HEK293 (cell line): ENCODE data around the gene RHOV.

ENCODE experiments used
- CTCF ChIA-PET: fragments of 350-600 bp; formaldehyde crosslinking; extraction: SDS; loops from one replicate; lab custom pipeline; 2021; ENCODE audit warnings: antibody characterized with exemption; lab: Yijun Ruan, JAX
- POLR2A ChIA-PET: fragments of 300-600 bp; formaldehyde crosslinking; extraction: SDS; loops from one replicate; lab custom pipeline; 2020; ENCODE audit warnings: antibody characterized with exemption, inconsistent platforms; lab: Yijun Ruan, JAX
- H3K27ac ChIP-seq: fragments of 200-500 bp; sonication (Bioruptor generic); 2 replicates; pipeline ENCODE4 v1.5.1; 2014; ENCODE audit warnings: low read depth, low read length, control low read depth, inconsistent platforms; ENCODE audit errors: extremely low read depth
- H3K36me3 ChIP-seq, 2 experiments: fragments of 200-500 bp in 1 of 2; sonication (Bioruptor generic) in 1 of 2; 1 replicate in 1 of 2; 2 replicates in 1 of 2; pipeline ENCODE4 v1.5.1; 2014 to 2017; ENCODE audit warnings: inconsistent platforms in 2 of 2, low read length in 2 of 2; ENCODE audit not compliant: control insufficient read depth in 2 of 2, insufficient read depth in 1 of 2
- H3K4me1 ChIP-seq: fragments of 200-500 bp; sonication (Bioruptor generic); 2 replicates; pipeline ENCODE4 v1.5.1; 2014; ENCODE audit warnings: mild to moderate bottlenecking, low read length, inconsistent platforms; ENCODE audit not compliant: control insufficient read depth, insufficient read depth
- H3K4me3 ChIP-seq: 2 replicates; pipeline ENCODE4 v1.5.1; 2011; ENCODE audit warnings: low read depth, mild to moderate bottlenecking, control low read depth, low read length, moderate library complexity
- H3K9me3 ChIP-seq: fragments of 200-500 bp; sonication (Bioruptor generic); 2 replicates; pipeline ENCODE4 v1.5.1; 2014; ENCODE audit warnings: low read depth, low read length, inconsistent platforms; ENCODE audit not compliant: control insufficient read depth, insufficient read depth
- HOXC10 ChIP-seq: sonication (generic); formaldehyde crosslinking; IDR thresholded peaks from 2 replicates; pipeline ENCODE4 v1.8.1; 2023; ENCODE audit warnings: mild to moderate bottlenecking, missing genetic modification reagents
- KLF1 ChIP-seq: fragments of 450-650 bp; formaldehyde crosslinking; IDR thresholded peaks from 2 replicates; pipeline ENCODE4 v1.5.1; 2016; ENCODE audit warnings: missing biosample characterization, missing genetic modification characterization
- SP7 ChIP-seq: fragments of 450-650 bp; formaldehyde crosslinking; IDR thresholded peaks from 2 replicates; pipeline ENCODE4 v1.5.1; 2016; ENCODE audit warnings: missing biosample characterization, missing genetic modification characterization
- WT1 ChIP-seq: fragments of 450-650 bp; formaldehyde crosslinking; IDR thresholded peaks from 2 replicates; pipeline ENCODE4 v1.5.1; 2016; ENCODE audit warnings: missing biosample characterization, missing genetic modification characterization
- YY2 ChIP-seq: fragments of 450-650 bp; formaldehyde crosslinking; IDR thresholded peaks from 2 replicates; pipeline ENCODE4 v1.5.1; 2016; ENCODE audit warnings: missing biosample characterization, missing genetic modification characterization
- ZNF10 ChIP-seq: fragments of 450-650 bp; formaldehyde crosslinking; IDR thresholded peaks from 2 replicates; pipeline ENCODE4 v1.5.1; 2017; ENCODE audit warnings: missing biosample characterization, missing genetic modification characterization
- ZNF121 ChIP-seq: fragments of 450-650 bp; formaldehyde crosslinking; IDR thresholded peaks from 2 replicates; pipeline ENCODE4 v1.5.1; 2016; ENCODE audit warnings: missing biosample characterization, missing genetic modification characterization
- ZNF16 ChIP-seq: fragments of 450-650 bp; formaldehyde crosslinking; IDR thresholded peaks from 2 replicates; pipeline ENCODE4 v1.5.1; 2016; ENCODE audit warnings: low read depth, missing biosample characterization, missing genetic modification characterization
- ZNF24 ChIP-seq: fragments of 450-650 bp; formaldehyde crosslinking; IDR thresholded peaks from 2 replicates; pipeline ENCODE4 v1.5.1; 2016; ENCODE audit warnings: missing biosample characterization, missing genetic modification characterization
- ZNF433 ChIP-seq: fragments of 450-650 bp; formaldehyde crosslinking; IDR thresholded peaks from 2 replicates; pipeline ENCODE4 v1.5.1; 2016; ENCODE audit warnings: missing biosample characterization, missing genetic modification characterization, low read depth
- ZNF501 ChIP-seq: fragments of 450-650 bp; formaldehyde crosslinking; IDR thresholded peaks from 2 replicates; pipeline ENCODE4 v1.5.1; 2016; ENCODE audit warnings: missing biosample characterization, missing genetic modification characterization
- ZNF548 ChIP-seq: fragments of 450-650 bp; formaldehyde crosslinking; IDR thresholded peaks from 2 replicates; pipeline ENCODE4 v1.5.1; 2016; ENCODE audit warnings: missing biosample characterization, missing genetic modification characterization
- TF ChIP-seq, protein P1 (sequence below): fragments of 450-650 bp; formaldehyde crosslinking; IDR thresholded peaks from 2 replicates; pipeline ENCODE4 v1.5.1; 2016; ENCODE audit warnings: missing biosample characterization, missing genetic modification characterization
- TF ChIP-seq, protein P2 (sequence below): fragments of 450-650 bp; IDR thresholded peaks from 2 replicates; pipeline ENCODE4 v1.5.1; 2018; ENCODE audit warnings: missing biosample characterization, mild to moderate bottlenecking, missing genetic modification characterization
- TF ChIP-seq, protein P3 (sequence below): fragments of 450-650 bp; formaldehyde crosslinking; IDR thresholded peaks from 2 replicates; pipeline ENCODE4 v1.5.1; 2017; ENCODE audit warnings: missing biosample characterization, missing genetic modification characterization

The RHOV gene

DNA sequence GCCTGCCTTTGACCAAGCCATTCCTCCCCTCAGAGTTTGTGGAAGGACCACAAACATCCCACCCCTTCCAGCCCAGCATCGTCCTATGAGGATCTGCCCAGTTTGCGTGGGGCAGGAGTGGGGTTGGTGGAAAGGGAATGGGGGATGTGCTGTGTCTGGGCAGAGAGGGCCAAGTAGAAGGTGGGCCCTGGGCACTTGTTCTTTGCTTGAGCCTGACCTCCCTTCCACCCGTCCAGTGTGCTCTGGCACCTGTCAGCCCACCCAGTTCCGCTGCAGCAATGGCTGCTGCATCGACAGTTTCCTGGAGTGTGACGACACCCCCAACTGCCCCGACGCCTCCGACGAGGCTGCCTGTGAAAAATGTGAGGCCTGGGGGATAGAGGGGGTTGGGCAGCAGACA, 19.9 kb downstream of the RHOV start:
- ChIA-PET POLR2A (interaction anchor here (2.1 kb wide), 1 partner anchor 40 kb away, joined by 4 read pairs; the partner anchor contains the start of gene VPS18), CTCF (interaction anchor here (7.7 kb wide), 1 partner anchor 41 kb away, joined by 117 read pairs; the partner anchor contains the start of gene VPS18)
- no peak overlapping the region for H3K4me3 ChIP-seq
- H3K4me1 ChIP-seq, result no peaks in the 10 kb centered on the region
- H3K36me3 ChIP-seq, result peaks cover 0 to 41% of the 10 kb centered on the region in 2 experiments; a peak in 2 of 3 replicates
- no peaks in the 10 kb centered on the region for H3K9me3 ChIP-seq
- H3K27ac ChIP-seq, result no peak overlapping the region
- no peak for TF ChIP-seq ZNF433 (tag by site-specific recombination)

DNA sequence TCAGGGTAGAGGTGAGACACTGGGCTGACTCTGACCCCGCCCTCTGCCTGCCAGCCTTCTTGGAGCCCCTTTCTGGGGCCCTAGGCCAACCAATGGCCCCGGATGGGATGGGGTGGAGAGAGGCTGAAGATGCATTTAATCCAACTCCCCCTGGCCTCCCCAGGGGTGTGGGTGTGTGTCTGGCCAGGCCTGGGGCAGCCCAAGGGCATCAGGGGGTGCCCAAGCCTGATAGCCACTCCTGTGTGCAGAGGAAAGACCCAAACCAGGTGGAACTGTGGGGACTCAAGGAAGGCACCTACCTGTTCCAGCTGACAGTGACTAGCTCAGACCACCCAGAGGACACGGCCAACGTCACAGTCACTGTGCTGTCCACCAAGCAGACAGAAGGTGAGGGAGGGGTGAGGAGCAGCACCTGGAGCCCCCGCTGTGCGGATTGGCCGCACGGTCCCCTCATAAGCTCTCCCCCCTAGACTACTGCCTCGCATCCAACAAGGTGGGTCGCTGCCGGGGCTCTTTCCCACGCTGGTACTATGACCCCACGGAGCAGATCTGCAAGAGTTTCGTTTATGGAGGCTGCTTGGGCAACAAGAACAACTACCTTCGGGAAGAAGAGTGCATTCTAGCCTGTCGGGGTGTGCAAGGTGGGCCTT, 20.7 kb downstream of the RHOV start:
- ChIA-PET CTCF (interaction anchor here (7.7 kb wide), 1 partner anchor 42 kb away, joined by 117 read pairs; the partner anchor contains the start of gene VPS18), POLR2A (interaction anchor here (2.1 kb wide), 1 partner anchor 41 kb away, joined by 4 read pairs; the partner anchor contains the start of gene VPS18)
- Histone ChIP-seq H3K27ac (no peak overlapping the region), H3K4me1 (no peaks in the 10 kb centered on the region), H3K9me3 (no peaks in the 10 kb centered on the region), H3K36me3 (peaks cover 0 to 41% of the 10 kb centered on the region in 2 experiments; a peak in 2 of 3 replicates), H3K4me3 (no peak overlapping the region)
- TF ChIP-seq, protein P1, sequence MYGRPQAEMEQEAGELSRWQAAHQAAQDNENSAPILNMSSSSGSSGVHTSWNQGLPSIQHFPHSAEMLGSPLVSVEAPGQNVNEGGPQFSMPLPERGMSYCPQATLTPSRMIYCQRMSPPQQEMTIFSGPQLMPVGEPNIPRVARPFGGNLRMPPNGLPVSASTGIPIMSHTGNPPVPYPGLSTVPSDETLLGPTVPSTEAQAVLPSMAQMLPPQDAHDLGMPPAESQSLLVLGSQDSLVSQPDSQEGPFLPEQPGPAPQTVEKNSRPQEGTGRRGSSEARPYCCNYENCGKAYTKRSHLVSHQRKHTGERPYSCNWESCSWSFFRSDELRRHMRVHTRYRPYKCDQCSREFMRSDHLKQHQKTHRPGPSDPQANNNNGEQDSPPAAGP, result no peak
- TF ChIP-seq ZNF501, result no peak
- no peak for TF ChIP-seq ZNF121
- TF ChIP-seq, protein P2, sequence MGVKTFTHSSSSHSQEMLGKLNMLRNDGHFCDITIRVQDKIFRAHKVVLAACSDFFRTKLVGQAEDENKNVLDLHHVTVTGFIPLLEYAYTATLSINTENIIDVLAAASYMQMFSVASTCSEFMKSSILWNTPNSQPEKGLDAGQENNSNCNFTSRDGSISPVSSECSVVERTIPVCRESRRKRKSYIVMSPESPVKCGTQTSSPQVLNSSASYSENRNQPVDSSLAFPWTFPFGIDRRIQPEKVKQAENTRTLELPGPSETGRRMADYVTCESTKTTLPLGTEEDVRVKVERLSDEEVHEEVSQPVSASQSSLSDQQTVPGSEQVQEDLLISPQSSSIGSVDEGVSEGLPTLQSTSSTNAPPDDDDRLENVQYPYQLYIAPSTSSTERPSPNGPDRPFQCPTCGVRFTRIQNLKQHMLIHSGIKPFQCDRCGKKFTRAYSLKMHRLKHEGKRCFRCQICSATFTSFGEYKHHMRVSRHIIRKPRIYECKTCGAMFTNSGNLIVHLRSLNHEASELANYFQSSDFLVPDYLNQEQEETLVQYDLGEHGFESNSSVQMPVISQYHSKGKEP (tag by site-specific recombination), result no peak
- TF ChIP-seq ZNF10 (tag by site-specific recombination), result no peak
- TF ChIP-seq HOXC10 (CRISPR knock-in tag), result no peak
- TF ChIP-seq ZNF24 (tag by site-specific recombination), result no peak
- no peak for TF ChIP-seq YY2 (tag by site-specific recombination)
- no peak for TF ChIP-seq ZNF16 (tag by site-specific recombination)

DNA sequence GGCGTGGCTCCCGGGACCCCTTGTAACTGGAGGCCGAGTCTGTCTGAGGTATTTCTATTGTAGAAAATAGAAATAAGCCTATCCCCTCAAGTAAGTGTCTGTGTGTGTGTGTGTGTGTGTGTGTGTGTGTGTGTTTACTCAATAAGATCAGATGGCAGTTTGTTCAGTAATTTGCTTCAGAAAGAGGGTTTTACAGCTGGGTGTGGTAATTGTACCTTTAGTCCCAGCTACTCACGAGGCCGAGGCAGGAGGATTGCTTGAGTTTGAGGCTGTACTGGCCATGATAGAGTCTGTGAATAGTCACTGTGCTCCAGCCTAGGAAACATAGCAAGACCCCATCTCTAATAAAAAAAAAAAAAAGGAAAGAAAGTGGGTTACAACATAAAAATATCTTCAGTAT, 21.5 kb downstream of the RHOV start:
- H3K4me1 ChIP-seq, result no peaks in the 10 kb centered on the region
- peaks cover 0 to 41% of the 10 kb centered on the region in 2 experiments; a peak in 2 of 3 replicates for H3K36me3 ChIP-seq
- H3K9me3 ChIP-seq, result no peaks in the 10 kb centered on the region
- CTCF ChIA-PET, result interaction anchor here (0.7 kb wide), 1 partner anchor 39 kb away, joined by 3 read pairs; no protein-coding TSS in a partner anchor
- no peak overlapping the region for H3K4me3 ChIP-seq
- POLR2A ChIA-PET, result no interaction called here
- TF ChIP-seq, protein P3, sequence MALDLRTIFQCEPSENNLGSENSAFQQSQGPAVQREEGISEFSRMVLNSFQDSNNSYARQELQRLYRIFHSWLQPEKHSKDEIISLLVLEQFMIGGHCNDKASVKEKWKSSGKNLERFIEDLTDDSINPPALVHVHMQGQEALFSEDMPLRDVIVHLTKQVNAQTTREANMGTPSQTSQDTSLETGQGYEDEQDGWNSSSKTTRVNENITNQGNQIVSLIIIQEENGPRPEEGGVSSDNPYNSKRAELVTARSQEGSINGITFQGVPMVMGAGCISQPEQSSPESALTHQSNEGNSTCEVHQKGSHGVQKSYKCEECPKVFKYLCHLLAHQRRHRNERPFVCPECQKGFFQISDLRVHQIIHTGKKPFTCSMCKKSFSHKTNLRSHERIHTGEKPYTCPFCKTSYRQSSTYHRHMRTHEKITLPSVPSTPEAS (tag by site-specific recombination), result peak; percentile 75
- TF ChIP-seq ZNF548 (tag by site-specific recombination) (no peak), SP7 (tag by site-specific recombination) (peak; percentile 31; the same call in 1 of the 2 replicates), WT1 (no peak), KLF1 (tag by site-specific recombination) (peak; percentile 95)
- H3K27ac ChIP-seq, result no peak overlapping the region
